Fibroblast of lung (primary cell): ENCODE measurements around the gene SCAF8.

Source experiments
- CTCF ChIP-seq, 2 donors: IDR thresholded peaks in 1 of 2; conservative IDR thresholded peaks in 1 of 2; 1 replicate in 1 of 2; 2 replicates in 1 of 2; pipeline ENCODE4 v1.5.1; 2011 to 2012; ENCODE audit warnings: low read length in 2 of 2, control low read depth in 1 of 2, inconsistent platforms in 1 of 2, low read depth in 1 of 2, mild to moderate bottlenecking in 1 of 2
- EZH2 ChIP-seq: IDR thresholded peaks from 2 replicates; pipeline ENCODE4 v1.5.1; 2012; ENCODE audit warnings: low read length, control low read depth, mild to moderate bottlenecking; ENCODE audit errors: missing control alignments

DNA sequence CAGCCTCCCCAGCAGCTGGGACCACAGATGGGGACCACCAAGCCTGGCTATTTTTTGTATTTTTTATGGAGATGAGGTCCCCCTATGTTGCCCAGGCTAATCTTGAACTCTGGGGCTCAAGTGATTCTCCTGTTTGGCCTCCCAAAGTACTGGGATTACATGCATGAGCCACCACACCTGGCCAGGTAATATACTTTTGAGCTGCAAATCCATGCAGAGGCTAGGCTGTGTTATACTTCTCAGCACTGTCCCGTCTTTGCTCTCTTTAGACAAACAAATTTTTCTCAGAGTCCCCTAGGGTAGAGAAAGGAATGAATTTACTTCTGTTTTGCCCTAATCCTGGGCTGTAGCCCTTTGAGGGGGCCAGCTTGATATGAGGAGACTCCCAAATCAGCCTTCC, 13.4 kb upstream of the SCAF8 start:
- TF ChIP-seq CTCF (conservative IDR thresholded peaks at IDR 0.05 in 1 of 2, IDR thresholded peaks at IDR 0.05 in 1 of 2; ENCODE audit: low read depth in 1 of 2, low read length in 2 of 2): no peak
- TF ChIP-seq EZH2: no peak
